ENCODE results near the gene ATPAF2.

The ATPAF2 gene

GRCh38 chr17:18038861-18039534 is at the start of gene ATPAF2, which contains the start of gene GID4:
ATPAF2 (minus strand) TSS chr17:18039168; CDS start chr17:18039013, 155 bp downstream.
GID4 (plus strand) TSS chr17:18039408; CDS start chr17:18039465, 57 bp downstream.
- DNase-seq = peak; percentile 98

GRCh38 chr17:18087610-18088491 is 48.9 kb upstream of the ATPAF2 start, which contains the start of gene DRG2:
DRG2 (plus strand) TSS chr17:18087948; CDS start chr17:18088024, 76 bp downstream.
- DNase-seq = peak; percentile 85

DNA sequence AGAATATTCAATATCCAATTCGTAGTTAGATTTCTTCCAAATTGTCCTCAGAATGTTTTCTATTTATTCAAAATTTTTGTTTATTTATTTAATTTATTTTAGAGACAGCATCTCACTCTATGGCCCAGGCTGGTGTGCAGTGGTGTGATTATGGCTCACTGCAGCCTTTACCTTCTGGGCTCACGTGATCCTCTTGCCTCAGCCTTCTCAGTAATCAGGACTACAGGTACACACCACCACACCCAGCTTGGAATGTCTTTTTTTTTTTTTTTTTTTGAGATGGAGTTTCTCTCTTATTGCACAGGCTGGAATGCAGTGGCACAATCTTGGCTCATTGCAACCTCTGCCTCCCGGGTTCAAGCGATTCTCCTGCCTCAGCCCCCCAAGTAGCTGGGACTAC is 45.3 kb upstream of the ATPAF2 start:
- DNase-seq = no peak

DNA sequence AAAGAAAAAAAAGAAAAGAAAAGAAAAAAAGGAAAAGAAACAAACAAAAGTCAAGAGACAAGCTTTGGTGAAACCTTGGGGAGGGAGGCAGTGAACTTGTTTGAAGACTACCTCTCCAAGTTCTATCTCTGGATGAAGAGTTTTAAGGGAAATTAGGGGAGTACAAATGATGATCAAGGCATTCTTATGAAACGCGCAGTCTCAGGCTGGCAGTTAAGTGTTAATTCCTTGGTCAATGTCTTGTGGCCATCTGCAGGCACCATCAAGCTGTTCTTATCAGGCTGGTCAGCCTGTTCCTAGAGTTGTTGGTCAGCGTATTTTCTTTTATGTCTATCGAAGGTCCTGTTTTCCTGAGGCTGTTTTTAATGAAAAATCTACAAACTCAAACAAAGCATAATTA is 40.6 kb upstream of the ATPAF2 start:
- DNase-seq = no peak

DNA sequence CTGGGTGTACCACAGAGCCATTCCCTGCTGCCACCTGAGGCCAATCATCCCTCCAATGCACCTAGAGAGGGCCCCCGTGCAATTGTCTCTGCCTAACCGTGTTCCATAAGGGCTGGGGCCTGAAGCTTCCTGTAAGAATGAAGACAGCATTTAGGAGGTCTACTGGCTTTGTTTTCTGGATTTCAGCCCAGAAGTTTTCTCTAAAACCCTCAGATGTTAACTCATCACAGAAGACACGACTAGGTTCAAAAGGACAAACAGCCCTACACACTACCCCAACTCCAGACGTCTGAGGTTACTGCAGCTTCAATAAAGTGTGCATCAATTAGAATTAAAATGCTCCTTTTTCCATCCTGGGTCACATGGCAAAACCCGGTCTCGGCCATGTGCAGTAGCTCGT is 38.0 kb upstream of the ATPAF2 start:
- DNase-seq = no peak

GRCh38 chr17:18074566-18075272 is 35.8 kb upstream of the ATPAF2 start:
- DNase-seq = no peak

DNA sequence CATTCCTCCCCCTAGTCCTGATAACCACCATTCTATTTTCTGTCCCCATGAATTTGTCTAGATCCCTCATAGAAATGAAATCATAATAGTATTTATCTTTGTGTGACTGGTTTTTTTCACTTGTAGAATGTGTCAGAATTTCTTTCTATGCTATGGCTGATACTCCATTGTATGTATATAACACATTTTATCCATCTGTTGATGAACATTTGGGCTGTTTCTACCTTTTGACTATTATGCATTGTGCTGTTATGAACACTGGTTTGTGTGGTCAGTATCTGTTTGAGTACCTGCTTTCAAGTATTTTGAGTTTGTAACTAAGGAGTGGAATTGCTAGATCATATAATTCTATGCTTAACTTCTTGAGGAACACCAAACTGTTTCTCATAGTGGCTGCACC is 32.8 kb upstream of the ATPAF2 start:
- DNase-seq = no peak

GRCh38 chr17:18070861-18071340 is 31.9 kb upstream of the ATPAF2 start:
- DNase-seq = peak; percentile 79

DNA sequence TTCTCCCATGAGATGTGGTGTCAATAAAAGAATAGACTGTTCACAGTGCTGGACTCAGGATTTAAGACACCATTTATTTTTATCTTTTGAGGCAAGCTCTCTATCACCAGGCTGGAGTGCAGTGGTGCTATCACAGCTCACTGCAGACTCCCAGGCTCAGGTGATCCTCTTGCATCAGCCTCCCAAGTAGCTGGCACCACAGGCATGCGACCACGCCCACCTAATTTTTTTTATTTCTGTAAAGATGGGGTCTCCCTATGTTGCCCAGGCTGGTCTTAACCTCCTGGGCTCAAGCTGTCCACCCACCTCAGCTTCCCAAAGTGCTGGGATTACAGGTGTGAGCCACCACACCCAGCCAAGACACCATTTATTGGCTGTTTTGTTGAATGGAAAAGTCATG is 30.1 kb upstream of the ATPAF2 start:
- no peak for DNase-seq

- no peak for DNase-seq
Observed at GRCh38 chr17:18066866-18067265, 27.9 kb upstream of the ATPAF2 start.

- no peak for DNase-seq
Observed at GRCh38 chr17:18065546-18065945, 26.6 kb upstream of the ATPAF2 start.

GRCh38 chr17:18064053-18064452 is 25.1 kb upstream of the ATPAF2 start:
- DNase-seq = no peak

- no peak for DNase-seq
Observed at GRCh38 chr17:18059283-18059682, 20.3 kb upstream of the ATPAF2 start.

DNA sequence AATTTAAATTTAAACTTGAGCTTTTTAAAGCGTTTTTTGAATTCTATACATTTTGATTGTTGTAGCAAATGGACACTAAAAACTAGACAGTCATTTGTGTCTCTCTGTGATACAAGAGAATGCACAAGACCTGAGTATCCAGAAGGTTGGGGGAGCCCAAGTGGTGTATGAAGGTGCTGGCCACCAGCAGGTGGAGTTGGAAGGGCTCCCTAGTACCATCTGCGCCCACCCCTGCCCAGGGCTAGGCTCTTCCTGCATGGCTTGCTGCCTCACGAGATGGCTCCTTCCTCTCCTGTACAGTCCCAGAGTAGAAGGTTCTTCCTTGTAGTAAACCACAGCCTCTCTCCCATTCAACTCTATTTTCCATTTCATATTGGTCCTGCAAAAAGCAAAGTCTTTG is 17.2 kb upstream of the ATPAF2 start:
- no peak for DNase-seq

DNA sequence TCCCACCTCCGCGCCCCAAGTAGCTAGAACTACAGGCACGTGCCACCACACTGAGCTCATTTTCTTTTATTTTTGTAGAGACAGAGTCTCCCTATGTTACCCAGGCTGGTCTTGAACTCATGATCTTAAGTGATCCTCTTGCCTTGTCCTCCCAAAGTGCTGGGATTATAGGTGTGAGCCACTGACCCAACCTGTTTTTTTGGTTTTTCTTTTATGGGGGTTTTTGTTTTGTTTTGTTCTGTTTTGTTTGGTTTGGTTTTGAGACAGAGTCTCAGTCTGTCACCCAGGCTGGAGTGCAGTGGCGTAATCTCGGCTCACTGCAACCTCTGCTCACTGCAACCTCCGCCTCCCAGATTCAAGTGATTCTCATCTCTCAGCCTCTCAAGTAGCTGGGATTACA is 16.6 kb upstream of the ATPAF2 start:
- DNase-seq = no peak

GRCh38 chr17:18045691-18046350 is 6.9 kb upstream of the ATPAF2 start:
- DNase-seq = no peak

DNA sequence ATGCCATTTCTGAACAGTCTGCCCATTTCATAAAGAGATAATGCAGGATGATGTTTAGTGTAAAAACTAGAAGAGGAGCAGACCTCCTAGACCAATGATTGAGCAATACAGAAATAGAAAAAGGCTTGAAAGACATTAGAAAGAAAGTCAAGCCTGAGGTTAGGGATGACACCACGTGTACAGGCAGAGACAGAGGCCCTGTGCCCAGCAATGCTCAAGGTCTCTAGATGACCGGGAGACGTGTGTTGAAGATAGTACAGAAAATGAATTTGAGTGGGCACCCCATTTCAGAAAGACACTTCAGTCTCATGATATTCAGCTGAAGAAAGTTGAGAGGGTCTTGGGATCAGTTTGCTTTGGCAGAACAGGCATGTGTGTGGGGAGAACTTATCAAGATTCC is 5.6 kb upstream of the ATPAF2 start:
- no peak for DNase-seq

- peak; percentile 20 for DNase-seq
Observed at GRCh38 chr17:18043491-18043890, 4.5 kb upstream of the ATPAF2 start.

GRCh38 chr17:18042983-18043382 is 4.0 kb upstream of the ATPAF2 start:
- DNase-seq = no peak

GRCh38 chr17:18041776-18042175 is 2.8 kb upstream of the ATPAF2 start:
- DNase-seq = no peak

- DNase-seq = no peak
Observed at GRCh38 chr17:18040261-18040858, 1.4 kb upstream of the ATPAF2 start.

All from NCI-H2171 treated with DMSO at 0.1 percent for 48 hours (cell line).